Testis (tissue), 3 donors: ENCODE data around the gene HOXB4. TPM values are rescaled to one million over a fixed set of nuclear protein-coding genes. Genes with fewer than 3 reads are reported as not detected.

Experiments
- DNase-seq: peaks from one replicate; pipeline ENCODE4 v3.0.0-alpha.2; 2019
- H3K27ac ChIP-seq, 2 donors: fragments of 200-600 bp; sonication (generic); one replicate each; pipeline ENCODE4 v1.5.1; 2019
- H3K27me3 ChIP-seq: fragments of 200-600 bp; sonication (generic); one replicate; pipeline ENCODE4 v1.5.1; 2019
- H3K36me3 ChIP-seq: fragments of 200-600 bp; sonication (generic); one replicate; pipeline ENCODE4 v1.5.1; 2017; ENCODE audit warnings: low read depth; ENCODE audit errors: missing control alignments
- H3K4me1 ChIP-seq: fragments of 200-600 bp; sonication (generic); one replicate; pipeline ENCODE4 v1.5.1; 2019
- H3K4me3 ChIP-seq, 2 donors: fragments of 200-600 bp; sonication (generic); one replicate each; pipeline ENCODE4 v1.5.1; 2017 to 2019
- H3K9me3 ChIP-seq: fragments of 200-600 bp; sonication (generic); one replicate; pipeline ENCODE4 v1.5.1; 2017
- CTCF ChIP-seq, 3 experiments: fragments of 450-650 bp in 2 of 3; fragments of 200-600 bp in 1 of 3; sonication (generic) in 1 of 3; IDR thresholded peaks; one replicate each; pipeline ENCODE4 v1.5.1; 2016 to 2019; ENCODE audit warnings: antibody characterized with exemption in 3 of 3, mild to moderate bottlenecking in 2 of 3, moderate library complexity in 1 of 3
- POLR2A ChIP-seq: fragments of 450-650 bp; IDR thresholded peaks from one replicate; pipeline ENCODE4 v1.6.1; 2017; ENCODE audit warnings: antibody characterized with exemption, mild to moderate bottlenecking, moderate library complexity
- WGBS, 2 donors: methylation state at CpG; one replicate each; pipeline ENCODE4 v1.1.5; 2018; 5-methylcytosine and 5-hydroxymethylcytosine counted together
- intact Hi-C: fragments of 100-400 bp; cut with DNase I; formaldehyde crosslinking; loops from one replicate; pipeline ENCODE4 v1.15.1; 2023; ENCODE audit warnings: low total_unique reads
- polyA plus RNA-seq: library from polyadenylated mRNA; stranded (reverse); fragments of 350-450 nt; fragmentation: Illumina TruSeq; extraction: RNeasy Lipid Tissue Mini Kit (QIAGEN cat#74804); gene quantifications from one replicate; pipeline ENCODE4 v1.2.3, GENCODE V29; 2014; ENCODE audit warnings: low read depth, low replicate concordance; ENCODE audit not compliant: insufficient read depth
- total RNA-seq, 2 donors: library from RNA; depleted of rRNA; stranded (reverse); fragments of >200 nt; gene quantifications; one replicate each; pipeline ENCODE4 v1.2.3, GENCODE V29; 2016

Gene HOXB4
- total and polyA plus RNA-seq, 3 donors from 2014 or later: 1.6 to 1.8 (median 1.6) TPM

- Histone ChIP-seq H3K27ac (no peak overlapping the region), H3K36me3 (no peaks in the 10 kb centered on the region), H3K27me3 (no peaks in the 10 kb centered on the region), H3K4me3 (no peak overlapping the region), H3K9me3 (no peaks in the 10 kb centered on the region), H3K4me1 (no peaks in the 10 kb centered on the region)
- no peak for DNase-seq
- 46 to 50% methylated on average over 2 of the region's 2 CpGs for WGBS, 2 donors
- TF ChIP-seq POLR2A (no peak), CTCF (IDR thresholded peaks at IDR 0.05) (no peak)
- intact Hi-C loops: no loop called here
These were observed 11.4 kb downstream of the HOXB4 start for GRCh38 chr17:48566717-48567116.

GRCh38 chr17:48565925-48566710 is 12.0 kb downstream of the HOXB4 start:
- no peak overlapping the region for H3K4me3 ChIP-seq
- no peak overlapping the region for H3K27ac ChIP-seq
- no peaks in the 10 kb centered on the region for H3K27me3 ChIP-seq
- no peaks in the 10 kb centered on the region for H3K4me1 ChIP-seq
- intact Hi-C loops: no loop called here
- H3K36me3 ChIP-seq: no peaks in the 10 kb centered on the region
- 67 to 70% methylated on average over 4 of the region's 4 CpGs for WGBS, 2 donors
- no peaks in the 10 kb centered on the region for H3K9me3 ChIP-seq
- DNase-seq: no peak
- no peak for TF ChIP-seq POLR2A
- TF ChIP-seq CTCF (IDR thresholded peaks at IDR 0.05): no peak

GRCh38 chr17:48565022-48565554 is 13.1 kb downstream of the HOXB4 start:
- H3K9me3 ChIP-seq: no peaks in the 10 kb centered on the region
- intact Hi-C loops: no loop called here
- no peak for DNase-seq
- H3K4me3 ChIP-seq: no peak overlapping the region
- 38 to 43% methylated on average over 2 of the region's 2 CpGs for WGBS, 2 donors
- no peaks in the 10 kb centered on the region for H3K36me3 ChIP-seq
- H3K4me1 ChIP-seq: no peaks in the 10 kb centered on the region
- no peaks in the 10 kb centered on the region for H3K27me3 ChIP-seq
- TF ChIP-seq CTCF (IDR thresholded peaks at IDR 0.05) (no peak), POLR2A (no peak)
- H3K27ac ChIP-seq: no peak overlapping the region

GRCh38 chr17:48564188-48565021 is 13.7 kb downstream of the HOXB4 start:
- no peaks in the 10 kb centered on the region for H3K27me3 ChIP-seq
- no peaks in the 10 kb centered on the region for H3K9me3 ChIP-seq
- H3K4me3 ChIP-seq: peak overlapping the region; percentile 39 to 50
- no peaks in the 10 kb centered on the region for H3K36me3 ChIP-seq
- intact Hi-C loops: no loop called here
- no peak for DNase-seq
- TF ChIP-seq CTCF (IDR thresholded peaks at IDR 0.05): no peak
- TF ChIP-seq POLR2A: no peak
- no peak overlapping the region for H3K27ac ChIP-seq
- no peaks in the 10 kb centered on the region for H3K4me1 ChIP-seq
- 3 to 6% methylated on average over 23 to 54 of the region's 73 CpGs for WGBS, 2 donors
